Measurements from ENCODE around the gene ASPSCR1. TPM values are rescaled to one million over a fixed set of nuclear protein-coding genes. Genes with fewer than 3 reads are reported as not detected.
A peak's percentile ranks its signal among the peaks of the same experiment; 100 is the strongest.

Gene ASPSCR1
- total and polyA plus RNA-seq, 2 of the 13 experiments (the other 11 are each of a cell fraction or from before 2014, with no cell fraction given) = 274 to 314 TPM

- TF ChIP-seq, protein P1, sequence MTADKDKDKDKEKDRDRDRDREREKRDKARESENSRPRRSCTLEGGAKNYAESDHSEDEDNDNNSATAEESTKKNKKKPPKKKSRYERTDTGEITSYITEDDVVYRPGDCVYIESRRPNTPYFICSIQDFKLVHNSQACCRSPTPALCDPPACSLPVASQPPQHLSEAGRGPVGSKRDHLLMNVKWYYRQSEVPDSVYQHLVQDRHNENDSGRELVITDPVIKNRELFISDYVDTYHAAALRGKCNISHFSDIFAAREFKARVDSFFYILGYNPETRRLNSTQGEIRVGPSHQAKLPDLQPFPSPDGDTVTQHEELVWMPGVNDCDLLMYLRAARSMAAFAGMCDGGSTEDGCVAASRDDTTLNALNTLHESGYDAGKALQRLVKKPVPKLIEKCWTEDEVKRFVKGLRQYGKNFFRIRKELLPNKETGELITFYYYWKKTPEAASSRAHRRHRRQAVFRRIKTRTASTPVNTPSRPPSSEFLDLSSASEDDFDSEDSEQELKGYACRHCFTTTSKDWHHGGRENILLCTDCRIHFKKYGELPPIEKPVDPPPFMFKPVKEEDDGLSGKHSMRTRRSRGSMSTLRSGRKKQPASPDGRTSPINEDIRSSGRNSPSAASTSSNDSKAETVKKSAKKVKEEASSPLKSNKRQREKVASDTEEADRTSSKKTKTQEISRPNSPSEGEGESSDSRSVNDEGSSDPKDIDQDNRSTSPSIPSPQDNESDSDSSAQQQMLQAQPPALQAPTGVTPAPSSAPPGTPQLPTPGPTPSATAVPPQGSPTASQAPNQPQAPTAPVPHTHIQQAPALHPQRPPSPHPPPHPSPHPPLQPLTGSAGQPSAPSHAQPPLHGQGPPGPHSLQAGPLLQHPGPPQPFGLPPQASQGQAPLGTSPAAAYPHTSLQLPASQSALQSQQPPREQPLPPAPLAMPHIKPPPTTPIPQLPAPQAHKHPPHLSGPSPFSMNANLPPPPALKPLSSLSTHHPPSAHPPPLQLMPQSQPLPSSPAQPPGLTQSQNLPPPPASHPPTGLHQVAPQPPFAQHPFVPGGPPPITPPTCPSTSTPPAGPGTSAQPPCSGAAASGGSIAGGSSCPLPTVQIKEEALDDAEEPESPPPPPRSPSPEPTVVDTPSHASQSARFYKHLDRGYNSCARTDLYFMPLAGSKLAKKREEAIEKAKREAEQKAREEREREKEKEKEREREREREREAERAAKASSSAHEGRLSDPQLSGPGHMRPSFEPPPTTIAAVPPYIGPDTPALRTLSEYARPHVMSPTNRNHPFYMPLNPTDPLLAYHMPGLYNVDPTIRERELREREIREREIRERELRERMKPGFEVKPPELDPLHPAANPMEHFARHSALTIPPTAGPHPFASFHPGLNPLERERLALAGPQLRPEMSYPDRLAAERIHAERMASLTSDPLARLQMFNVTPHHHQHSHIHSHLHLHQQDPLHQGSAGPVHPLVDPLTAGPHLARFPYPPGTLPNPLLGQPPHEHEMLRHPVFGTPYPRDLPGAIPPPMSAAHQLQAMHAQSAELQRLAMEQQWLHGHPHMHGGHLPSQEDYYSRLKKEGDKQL (CRISPR knock-in tag; IDR thresholded peaks at IDR 0.05; ENCODE audit: low read depth) = no peak; the same call in 1 of the 2 replicates
- 0 out of 2 replicates have a peak, but pooled peaks have one; percentile 61 for TF ChIP-seq THYN1 (CRISPR knock-in tag; IDR thresholded peaks at IDR 0.05; ENCODE audit: borderline replicate concordance, low read depth)
- peak; percentile 97 for TF ChIP-seq AGO2 (optimal IDR thresholded peaks at IDR 0.05; ENCODE audit: low read depth, low read length)
- TF ChIP-seq ZNF670 (CRISPR knock-in tag; IDR thresholded peaks at IDR 0.05; ENCODE audit: borderline replicate concordance) = 0 out of 2 replicates have a peak, but pooled peaks have one; percentile 8
- TF ChIP-seq, protein P2, sequence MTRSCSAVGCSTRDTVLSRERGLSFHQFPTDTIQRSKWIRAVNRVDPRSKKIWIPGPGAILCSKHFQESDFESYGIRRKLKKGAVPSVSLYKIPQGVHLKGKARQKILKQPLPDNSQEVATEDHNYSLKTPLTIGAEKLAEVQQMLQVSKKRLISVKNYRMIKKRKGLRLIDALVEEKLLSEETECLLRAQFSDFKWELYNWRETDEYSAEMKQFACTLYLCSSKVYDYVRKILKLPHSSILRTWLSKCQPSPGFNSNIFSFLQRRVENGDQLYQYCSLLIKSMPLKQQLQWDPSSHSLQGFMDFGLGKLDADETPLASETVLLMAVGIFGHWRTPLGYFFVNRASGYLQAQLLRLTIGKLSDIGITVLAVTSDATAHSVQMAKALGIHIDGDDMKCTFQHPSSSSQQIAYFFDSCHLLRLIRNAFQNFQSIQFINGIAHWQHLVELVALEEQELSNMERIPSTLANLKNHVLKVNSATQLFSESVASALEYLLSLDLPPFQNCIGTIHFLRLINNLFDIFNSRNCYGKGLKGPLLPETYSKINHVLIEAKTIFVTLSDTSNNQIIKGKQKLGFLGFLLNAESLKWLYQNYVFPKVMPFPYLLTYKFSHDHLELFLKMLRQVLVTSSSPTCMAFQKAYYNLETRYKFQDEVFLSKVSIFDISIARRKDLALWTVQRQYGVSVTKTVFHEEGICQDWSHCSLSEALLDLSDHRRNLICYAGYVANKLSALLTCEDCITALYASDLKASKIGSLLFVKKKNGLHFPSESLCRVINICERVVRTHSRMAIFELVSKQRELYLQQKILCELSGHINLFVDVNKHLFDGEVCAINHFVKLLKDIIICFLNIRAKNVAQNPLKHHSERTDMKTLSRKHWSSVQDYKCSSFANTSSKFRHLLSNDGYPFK (CRISPR knock-in tag; IDR thresholded peaks at IDR 0.05; ENCODE audit: borderline replicate concordance) = no peak; the same call in none of the 2 replicates
- TF ChIP-seq KLF12 (CRISPR knock-in tag; IDR thresholded peaks at IDR 0.05; ENCODE audit: borderline replicate concordance) = no peak; the same call in 1 of the 2 replicates
- TF ChIP-seq HNRNPK (IDR thresholded peaks at IDR 0.05; ENCODE audit: low read depth, low read length, poor library complexity, severe bottlenecking) = peak; percentile 10
- TF ChIP-seq ZNF441 (CRISPR knock-in tag; IDR thresholded peaks at IDR 0.05; ENCODE audit: borderline replicate concordance) = 0 out of 2 replicates have a peak, but pooled peaks have one; percentile 87
- TF ChIP-seq MBD4 (IDR thresholded peaks at IDR 0.05; ENCODE audit: borderline replicate concordance, low read length) = no peak
- TF ChIP-seq, protein P3, sequence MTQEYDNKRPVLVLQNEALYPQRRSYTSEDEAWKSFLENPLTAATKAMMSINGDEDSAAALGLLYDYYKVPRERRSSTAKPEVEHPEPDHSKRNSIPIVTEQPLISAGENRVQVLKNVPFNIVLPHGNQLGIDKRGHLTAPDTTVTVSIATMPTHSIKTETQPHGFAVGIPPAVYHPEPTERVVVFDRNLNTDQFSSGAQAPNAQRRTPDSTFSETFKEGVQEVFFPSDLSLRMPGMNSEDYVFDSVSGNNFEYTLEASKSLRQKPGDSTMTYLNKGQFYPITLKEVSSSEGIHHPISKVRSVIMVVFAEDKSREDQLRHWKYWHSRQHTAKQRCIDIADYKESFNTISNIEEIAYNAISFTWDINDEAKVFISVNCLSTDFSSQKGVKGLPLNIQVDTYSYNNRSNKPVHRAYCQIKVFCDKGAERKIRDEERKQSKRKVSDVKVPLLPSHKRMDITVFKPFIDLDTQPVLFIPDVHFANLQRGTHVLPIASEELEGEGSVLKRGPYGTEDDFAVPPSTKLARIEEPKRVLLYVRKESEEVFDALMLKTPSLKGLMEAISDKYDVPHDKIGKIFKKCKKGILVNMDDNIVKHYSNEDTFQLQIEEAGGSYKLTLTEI (CRISPR knock-in tag; conservative IDR thresholded peaks at IDR 0.05) = no peak
- TF ChIP-seq ZNF501 (CRISPR knock-in tag; IDR thresholded peaks at IDR 0.05) = no peak; the same call in 1 of the 2 replicates
- TF ChIP-seq, protein P4, sequence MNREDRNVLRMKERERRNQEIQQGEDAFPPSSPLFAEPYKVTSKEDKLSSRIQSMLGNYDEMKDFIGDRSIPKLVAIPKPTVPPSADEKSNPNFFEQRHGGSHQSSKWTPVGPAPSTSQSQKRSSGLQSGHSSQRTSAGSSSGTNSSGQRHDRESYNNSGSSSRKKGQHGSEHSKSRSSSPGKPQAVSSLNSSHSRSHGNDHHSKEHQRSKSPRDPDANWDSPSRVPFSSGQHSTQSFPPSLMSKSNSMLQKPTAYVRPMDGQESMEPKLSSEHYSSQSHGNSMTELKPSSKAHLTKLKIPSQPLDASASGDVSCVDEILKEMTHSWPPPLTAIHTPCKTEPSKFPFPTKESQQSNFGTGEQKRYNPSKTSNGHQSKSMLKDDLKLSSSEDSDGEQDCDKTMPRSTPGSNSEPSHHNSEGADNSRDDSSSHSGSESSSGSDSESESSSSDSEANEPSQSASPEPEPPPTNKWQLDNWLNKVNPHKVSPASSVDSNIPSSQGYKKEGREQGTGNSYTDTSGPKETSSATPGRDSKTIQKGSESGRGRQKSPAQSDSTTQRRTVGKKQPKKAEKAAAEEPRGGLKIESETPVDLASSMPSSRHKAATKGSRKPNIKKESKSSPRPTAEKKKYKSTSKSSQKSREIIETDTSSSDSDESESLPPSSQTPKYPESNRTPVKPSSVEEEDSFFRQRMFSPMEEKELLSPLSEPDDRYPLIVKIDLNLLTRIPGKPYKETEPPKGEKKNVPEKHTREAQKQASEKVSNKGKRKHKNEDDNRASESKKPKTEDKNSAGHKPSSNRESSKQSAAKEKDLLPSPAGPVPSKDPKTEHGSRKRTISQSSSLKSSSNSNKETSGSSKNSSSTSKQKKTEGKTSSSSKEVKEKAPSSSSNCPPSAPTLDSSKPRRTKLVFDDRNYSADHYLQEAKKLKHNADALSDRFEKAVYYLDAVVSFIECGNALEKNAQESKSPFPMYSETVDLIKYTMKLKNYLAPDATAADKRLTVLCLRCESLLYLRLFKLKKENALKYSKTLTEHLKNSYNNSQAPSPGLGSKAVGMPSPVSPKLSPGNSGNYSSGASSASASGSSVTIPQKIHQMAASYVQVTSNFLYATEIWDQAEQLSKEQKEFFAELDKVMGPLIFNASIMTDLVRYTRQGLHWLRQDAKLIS (CRISPR knock-in tag; IDR thresholded peaks at IDR 0.05) = no peak
These were observed 17.9 kb upstream of the ASPSCR1 start (continued) for GRCh38 chr17:81959362-81960129.
